ENCODE data around the gene CEMIP2.
A peak's percentile ranks its signal among the peaks of the same experiment; 100 is the strongest.

Gene CEMIP2

DNA sequence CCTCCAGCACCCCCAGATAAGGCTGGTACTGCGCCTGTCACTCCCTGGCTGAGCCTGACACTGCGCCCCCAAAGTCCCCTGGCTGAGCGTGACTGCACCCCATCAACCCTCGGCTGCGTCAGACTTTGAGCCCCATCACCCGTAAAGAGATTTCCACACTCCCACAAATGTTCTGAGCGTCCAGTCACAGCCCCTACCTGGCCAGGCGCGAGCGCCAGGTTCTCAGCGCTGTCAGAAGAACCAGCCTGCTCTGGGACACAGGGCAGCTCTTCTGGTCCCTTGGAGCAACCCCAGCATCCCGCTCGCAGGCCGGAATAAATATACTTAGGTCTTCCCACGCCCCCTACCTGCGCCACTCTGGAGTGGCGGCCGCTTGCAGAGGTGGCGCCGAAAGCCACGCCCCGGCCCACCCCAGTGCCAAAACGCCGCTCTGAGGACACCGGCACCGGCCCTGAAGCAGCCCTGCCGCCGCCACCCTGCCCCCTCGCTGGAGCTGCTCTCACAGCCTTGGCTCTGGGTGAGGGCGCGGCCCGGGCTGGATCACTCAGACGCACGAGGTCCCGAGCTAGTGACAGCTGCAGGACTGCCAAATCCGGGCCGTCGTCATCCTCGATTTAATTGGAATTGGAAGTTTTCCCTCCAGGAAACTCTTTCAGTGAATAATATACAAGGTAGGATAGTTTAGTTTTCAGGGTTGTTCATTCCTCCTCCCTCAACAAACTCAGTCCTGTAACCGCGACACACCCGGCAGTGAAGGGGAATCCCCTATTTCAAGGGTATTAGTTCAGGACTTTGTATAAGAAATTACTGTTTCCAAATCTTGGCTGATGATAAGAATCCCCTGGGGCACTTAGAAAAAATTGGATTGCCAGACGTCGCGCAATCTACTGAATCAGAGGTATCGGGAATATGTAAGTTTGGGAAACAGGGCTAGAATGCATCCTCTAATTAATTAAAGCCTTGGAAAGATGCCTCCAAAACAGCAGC lies 1.2 kb upstream of the CEMIP2 start:
- peak; percentile 60 for DNase-seq (ENCODE audit: low read depth)

DNA sequence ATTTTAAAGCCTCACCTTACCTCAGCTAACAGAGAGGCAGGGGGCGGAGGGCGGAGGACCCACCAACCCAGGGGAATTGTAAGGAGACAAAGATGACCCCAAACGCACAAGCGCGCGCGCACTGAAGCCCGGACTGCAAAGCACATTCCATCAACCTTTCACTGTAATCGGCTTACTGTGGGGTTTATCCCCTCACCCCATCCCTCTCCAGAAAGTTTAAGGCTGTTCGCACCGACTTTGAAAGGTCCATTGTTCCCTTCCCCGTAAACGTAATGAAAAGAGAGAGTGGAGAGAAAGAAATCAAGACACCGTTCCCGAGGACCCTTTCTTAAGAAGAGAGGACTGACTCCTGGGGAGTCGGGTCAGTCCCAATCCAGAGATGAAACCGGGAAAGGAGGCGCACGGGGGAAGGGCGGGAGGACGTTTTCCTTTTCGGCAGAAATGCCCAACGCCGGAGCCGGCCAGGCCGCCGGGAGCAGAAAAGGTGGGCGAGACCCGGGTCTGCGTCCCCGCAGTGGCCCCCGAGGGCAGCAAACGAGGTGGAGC lies 464 bp downstream of the CEMIP2 start:
- peak; percentile 55 for DNase-seq (ENCODE audit: low read depth)

DNA sequence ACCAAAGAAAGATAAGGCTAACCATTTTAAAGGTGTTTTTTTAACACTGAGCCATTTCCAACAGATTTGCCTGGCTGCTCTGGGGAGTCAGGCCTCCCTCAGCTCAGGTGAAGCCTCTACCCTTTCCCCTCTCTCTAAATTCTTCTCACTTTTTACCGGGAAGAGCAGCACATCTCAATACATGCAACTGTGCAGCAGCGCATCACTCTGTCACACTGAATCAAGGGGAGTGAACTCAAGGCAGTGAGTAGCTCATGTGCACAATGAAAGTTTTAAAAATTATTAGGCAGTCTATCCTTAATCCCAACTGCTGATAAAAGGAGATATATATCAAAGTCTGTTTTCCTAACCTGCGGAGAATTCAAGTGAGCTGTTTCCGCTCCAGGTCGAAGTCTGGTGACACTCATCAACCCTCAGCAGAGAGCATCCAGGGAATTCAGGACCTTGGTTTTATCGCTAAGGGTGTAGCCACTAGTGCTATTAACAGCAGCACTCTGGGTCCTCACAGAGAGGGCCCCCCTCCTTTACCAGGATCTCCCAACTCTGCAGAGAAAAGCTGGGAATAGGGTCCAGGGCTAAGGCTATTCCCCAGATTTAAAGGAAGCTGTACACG lies 1.0 kb downstream of the CEMIP2 start:
- peak; percentile 19 for DNase-seq (ENCODE audit: low read depth)

DNA sequence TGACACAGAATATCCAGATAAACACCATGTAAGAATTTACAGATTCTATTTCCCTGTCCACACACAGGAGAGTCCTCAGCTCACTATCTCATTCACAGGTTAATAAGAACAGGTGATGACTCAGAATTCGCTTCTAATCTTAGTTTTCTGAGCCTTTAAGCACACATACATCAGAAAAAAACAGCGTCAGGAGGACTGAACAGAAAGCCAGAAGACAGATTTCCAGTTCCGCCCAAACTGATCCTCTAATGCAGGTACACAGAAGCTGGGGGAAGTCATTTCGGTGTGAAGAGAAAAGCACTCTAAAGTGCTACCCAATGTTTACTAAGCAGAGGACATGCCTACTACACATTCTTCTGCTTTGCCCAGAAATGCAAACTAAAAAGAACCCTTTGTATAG lies 1.6 kb downstream of the CEMIP2 start:
- no peak for DNase-seq (ENCODE audit: low read depth)

DNA sequence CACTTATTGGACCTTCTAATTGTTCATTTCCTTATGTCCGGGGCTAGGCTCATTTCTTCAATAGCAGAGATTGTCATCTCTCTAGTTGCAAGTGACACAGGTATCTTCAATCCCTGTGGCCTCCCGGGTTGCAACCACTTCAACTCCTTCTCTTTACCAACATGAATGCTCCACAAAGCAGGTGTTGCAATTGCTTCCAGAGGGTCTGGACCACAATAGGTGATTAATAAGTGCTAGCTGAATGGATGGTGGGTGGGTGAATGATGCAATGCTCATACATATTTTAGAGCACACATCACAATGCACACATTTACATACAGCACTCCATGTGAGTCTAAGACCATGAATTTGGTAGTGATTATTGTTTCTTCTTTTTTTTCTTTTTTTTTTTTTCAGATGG lies 2.6 kb downstream of the CEMIP2 start:
- DNase-seq (ENCODE audit: low read depth), result peak; percentile 46

DNA sequence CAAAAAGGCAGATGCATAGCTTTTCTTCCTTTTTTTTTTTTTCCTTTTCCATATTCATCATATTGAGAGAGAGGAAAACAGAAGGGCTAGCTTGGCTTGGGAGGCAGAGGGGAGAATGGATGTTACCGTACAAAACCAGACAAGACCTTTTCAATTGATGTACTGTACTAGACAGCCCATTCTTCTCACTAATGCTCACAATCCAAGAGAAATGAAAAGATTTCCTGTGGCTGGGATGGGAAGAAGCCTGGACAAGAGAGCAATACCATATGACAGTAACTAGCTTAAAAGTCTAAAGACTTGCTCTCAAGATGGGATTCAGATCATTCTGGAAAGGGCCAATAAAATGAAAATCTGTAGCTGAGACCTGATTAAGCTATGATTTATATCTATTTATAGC lies 3.4 kb downstream of the CEMIP2 start:
- peak; percentile 27 for DNase-seq (ENCODE audit: low read depth)

DNA sequence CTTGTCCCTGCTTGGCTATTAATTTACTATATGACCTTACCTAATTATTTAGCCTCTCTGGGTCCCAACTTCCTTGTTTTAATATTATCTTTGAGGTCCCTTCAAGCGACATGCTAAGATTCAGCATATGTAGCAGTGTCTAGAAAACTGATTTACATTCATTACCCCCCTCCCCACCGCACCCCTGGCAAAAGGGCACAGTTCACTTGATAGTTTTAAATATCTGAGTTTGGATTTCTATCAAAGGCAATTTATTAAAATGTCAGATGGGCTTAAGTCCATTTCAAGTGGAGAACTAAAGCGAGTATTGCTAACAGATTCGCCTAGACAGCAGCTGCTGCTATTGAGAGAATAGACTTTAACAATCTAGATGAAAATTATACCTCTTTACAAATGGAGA lies 3.9 kb downstream of the CEMIP2 start:
- no peak for DNase-seq (ENCODE audit: low read depth)

DNA sequence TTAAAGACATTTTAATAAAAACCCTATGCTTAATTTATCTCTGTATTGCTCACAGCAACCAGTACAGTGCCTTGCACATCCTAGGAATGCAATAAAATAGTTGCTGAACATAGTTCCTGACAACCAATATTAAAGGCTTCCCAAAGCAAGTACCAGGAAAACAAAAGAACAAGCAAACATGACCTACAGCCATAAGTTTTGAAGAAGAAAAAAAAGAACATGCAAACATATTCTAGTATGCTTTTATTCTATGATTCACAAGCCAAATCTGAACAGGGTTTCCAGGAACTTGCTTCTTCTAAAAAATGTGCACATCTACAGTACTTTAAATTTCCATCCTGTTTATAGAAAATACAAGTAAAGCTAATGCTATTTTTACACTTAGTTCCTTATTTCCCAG lies 4.5 kb downstream of the CEMIP2 start:
- DNase-seq (ENCODE audit: low read depth), result peak; percentile 86

DNA sequence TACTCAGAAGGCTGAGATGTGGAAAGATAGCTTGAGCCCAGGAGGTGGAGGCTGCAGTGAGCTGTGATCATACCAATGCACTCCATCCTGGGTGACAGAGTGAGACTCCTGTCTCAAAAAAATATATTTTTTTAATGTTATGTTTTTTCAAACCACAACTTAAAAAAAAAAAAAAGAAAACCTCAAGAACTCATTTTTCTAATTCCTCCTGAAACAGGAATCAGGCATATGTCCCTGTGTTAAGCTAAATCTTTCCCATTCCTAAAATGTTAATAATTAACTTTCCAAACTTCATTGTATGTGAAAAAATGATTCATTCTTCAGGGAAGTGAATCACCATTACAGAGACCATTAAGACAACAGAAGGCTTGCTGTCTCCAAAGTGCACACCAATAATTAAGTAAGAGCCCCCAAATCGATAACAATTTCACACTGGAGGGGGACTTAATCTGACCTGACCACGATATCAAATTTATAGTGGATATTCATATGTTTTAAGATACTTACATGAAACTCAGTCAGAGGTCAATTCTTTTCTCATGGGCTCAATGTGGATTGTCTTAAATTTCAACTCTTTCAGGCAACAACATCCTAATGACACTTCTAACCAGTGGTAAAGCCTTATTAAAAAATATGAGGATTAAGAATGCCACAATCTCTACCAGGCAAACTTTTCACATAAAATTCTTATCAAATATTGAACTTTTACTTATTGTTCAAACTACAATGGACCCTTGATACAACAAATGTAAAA lies 5.2 kb downstream of the CEMIP2 start:
- DNase-seq (ENCODE audit: low read depth), result peak; percentile 93

DNA sequence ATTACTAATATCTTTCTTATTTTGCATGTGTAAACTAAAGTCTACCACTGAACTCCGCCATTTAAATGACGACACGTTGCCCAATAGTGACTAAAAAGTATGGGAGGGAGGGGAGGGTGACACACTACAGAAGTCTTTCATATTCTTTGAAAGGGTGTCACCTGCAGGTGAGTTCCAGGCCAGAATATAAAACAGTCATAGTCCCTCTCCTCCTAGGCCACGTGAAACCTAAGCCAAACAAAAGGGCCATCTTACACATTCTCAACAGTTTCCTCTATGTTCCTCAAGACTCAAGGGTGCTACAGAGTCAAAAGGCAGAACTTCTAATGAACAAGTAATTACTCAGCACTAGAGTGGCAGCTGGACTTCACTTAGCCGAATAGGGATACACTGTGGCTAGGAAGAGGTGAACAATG lies 6.4 kb downstream of the CEMIP2 start:
- no peak for DNase-seq (ENCODE audit: low read depth)

DNA sequence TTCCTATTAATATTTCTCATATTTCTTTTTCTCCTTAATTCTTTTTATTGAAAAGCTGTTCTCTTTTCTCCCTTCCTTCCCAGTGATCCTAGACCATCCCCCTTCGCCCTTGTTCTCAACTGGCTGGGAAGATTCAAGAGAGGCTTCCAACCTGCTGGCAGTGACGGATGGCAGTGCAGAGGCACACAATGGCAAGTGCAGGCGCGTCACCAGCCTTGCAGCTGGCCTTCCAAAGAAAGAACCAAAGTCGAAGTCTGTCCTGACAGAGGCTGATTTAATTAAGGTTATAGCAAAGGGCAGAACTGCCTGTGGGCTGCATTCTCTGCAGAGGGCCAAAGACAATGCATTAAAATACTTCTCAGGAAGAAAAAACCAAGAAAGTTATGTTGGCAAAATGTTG lies 7.4 kb downstream of the CEMIP2 start:
- DNase-seq (ENCODE audit: low read depth), result no peak

DNA sequence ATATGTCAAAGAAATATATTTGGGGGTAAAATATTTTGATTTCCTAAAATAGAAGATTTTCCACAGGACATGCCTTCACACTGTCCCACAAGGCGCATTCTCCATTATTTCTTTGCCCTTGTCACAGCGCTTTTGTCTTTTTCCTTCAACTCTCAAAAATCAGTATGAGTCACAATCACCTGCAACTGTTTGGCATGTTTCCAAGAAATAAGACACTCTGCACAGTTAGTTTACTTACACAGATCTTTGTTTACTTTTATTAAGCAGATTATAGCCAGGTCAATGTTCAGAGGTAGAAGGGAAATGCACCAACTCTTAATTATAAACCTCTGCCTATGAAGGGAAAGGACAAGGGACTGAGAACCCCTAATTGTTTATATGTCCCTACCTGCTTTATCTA lies 9.5 kb downstream of the CEMIP2 start:
- no peak for DNase-seq (ENCODE audit: low read depth)

DNA sequence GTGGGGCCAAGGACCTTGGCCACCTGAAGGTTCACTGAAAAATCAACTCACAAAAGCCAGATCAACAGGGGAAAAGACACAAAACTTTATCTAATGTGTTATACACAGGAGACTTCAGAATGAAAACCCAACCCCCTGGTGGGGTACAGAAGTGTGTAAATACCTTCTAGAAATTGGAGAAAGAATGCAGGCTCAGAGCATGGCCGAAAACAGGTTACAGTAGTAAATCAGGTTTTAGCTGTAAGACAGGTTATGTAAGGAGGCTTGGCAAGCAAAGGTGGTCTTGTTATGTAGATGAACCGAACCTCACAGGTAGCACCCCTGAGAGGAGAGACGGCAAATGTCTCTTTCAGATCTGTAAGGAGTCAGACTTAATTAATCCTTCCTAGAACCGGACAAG lies 10.0 kb downstream of the CEMIP2 start:
- no peak for DNase-seq (ENCODE audit: low read depth)

DNA sequence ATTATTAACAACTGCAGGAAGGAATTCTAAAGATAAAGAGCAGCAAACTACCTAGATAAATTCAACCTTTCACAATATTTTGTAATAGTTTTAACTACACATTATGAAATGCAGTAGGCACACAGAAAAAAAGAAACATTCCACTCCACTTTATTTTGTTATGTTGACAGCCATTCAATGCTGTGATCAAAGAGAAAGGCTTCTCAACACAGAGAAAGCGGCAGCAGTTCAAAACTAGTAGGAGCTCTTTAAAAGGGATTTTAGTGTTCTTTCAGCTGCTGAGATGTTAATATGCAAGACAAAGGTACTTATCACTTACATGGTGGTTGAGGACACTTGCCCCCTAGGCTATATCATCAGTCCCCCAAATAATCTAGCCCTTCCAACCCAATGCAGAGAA lies 11.6 kb downstream of the CEMIP2 start:
- DNase-seq (ENCODE audit: low read depth), result no peak

DNA sequence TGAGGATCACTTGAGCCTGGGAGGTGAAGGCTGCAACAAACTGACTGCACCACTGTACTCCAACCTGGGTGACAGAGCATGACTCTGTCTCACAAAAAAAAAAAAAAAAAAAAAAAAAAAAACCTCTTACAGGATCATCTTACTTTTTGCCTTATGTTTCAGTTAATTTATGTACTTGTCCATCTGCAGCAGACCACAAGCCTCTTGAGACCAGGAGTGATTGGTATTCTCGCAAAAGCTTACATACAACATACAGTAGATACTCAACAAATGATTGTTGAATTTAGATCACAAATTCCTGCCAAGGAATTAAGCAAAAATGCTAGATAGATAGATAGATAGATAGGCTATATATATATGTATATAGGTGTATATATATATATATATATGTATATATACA lies 12.4 kb downstream of the CEMIP2 start:
- DNase-seq (ENCODE audit: low read depth), result peak; percentile 29

DNA sequence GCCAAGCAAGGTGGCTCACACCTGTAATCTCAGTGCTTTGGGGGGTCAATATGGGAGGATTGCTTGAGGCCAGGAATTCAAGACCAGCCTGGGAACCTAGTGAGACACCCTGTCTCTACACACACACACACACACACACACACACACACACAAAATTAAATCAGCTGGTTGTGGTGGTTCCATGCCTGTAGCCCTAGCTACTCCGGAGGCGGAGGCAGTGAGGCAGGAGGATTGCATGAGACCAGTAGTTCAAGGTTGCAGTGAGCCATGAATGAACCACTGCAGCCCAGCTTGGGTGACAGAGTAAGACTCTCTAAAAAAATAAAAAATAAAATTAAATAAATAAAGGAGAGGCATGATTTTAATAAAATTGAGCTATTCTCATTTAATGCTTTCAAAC lies 13.1 kb downstream of the CEMIP2 start:
- no peak for DNase-seq (ENCODE audit: low read depth)

DNA sequence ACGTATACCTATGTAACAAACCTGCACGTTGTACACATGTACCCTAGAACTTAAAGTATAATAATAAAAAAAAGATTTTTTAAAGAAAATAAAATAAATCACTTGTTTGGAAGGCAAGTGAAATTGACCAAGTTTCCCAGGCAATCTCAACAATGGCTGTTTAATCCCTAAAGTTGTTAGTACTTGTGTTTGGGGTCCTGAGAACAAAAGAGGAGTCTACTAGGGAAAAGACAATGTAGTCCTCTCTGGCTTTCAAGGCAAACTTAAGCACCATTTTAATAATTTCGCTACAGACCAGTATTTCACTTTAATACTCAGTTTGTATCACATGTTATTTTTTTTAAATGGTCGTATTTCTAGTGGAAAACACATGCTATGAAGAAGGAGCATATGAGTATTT lies 14.2 kb downstream of the CEMIP2 start:
- DNase-seq (ENCODE audit: low read depth), result no peak

DNA sequence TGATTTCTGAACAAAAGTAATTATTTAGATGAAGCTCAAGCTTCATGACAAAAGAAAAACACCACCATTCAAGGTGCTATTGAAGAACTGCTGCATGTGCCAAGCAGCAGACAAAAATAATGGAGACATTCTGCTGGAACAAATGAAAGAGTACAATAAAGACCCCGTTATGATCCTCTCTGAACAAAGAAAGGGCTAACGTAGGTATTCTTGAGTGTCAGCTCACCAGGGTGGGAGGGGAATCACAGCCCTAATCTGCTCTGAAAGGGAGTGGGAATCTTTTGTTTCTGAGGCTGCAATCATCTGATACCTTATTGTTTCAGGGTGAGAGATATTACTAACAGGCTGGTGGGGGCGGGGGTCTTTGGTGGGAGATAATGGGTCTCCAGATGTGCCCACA lies 15.4 kb downstream of the CEMIP2 start:
- DNase-seq (ENCODE audit: low read depth), result no peak

DNA sequence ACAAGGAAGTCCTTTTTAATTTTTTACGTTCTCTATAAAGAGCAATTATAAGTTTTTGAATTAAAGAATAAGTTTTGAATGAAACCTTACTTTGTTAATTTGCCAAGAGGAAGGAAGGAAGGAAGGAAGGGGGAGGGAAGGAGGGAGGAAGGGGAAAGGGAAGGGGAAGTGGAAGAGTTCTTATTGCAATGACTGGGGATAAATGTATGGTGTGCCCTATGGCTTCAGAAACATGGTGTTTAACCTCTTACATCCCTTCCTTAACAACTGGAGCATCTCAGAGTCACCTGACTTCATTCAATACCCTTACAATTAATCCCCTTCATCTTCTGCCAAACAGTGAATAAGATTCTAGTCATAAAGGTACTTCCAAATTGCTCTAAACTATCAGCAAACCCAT lies 16.0 kb downstream of the CEMIP2 start:
- DNase-seq (ENCODE audit: low read depth), result no peak

DNA sequence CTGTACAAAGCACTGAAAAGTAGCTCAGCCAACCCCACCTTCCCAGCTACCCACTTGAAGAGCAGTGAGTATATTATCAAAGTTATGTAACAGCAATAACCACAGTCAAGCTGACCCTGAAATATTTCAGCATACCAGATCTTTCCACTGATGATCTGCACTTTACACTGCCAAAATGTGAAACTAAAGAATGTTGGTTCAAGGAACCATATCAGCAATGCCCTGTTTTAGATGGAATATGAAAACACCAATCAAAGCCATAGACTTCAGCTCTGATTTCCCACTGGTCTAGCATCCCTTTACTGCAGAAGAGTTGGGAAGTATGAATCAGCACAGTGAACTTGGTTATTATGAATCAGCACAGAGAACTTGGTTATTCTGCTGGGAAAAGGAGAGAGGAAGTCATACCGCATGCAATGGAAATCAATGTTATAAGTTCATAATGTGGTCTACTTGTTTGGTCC lies 20.0 kb downstream of the CEMIP2 start:
- DNase-seq (ENCODE audit: low read depth), result peak; percentile 82

DNA sequence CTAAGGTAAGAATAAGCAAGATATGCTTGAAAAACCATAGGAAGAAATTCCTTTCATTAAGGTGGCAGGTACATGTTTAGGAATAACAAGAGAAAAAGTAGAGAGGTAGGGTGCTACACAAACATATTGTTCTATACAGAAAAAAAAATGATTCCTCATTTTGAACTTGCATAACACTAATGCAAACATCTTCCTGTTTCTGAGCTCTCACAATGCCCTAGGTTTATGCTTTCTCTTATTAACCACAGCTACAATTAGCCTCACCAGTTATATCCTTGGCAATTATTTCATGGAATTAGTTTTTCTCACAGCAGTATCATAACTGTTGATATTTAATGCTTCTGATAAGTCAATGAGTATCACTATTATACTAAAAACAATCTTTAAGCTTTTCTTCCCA lies 20.7 kb downstream of the CEMIP2 start:
- no peak for DNase-seq (ENCODE audit: low read depth)

DNA sequence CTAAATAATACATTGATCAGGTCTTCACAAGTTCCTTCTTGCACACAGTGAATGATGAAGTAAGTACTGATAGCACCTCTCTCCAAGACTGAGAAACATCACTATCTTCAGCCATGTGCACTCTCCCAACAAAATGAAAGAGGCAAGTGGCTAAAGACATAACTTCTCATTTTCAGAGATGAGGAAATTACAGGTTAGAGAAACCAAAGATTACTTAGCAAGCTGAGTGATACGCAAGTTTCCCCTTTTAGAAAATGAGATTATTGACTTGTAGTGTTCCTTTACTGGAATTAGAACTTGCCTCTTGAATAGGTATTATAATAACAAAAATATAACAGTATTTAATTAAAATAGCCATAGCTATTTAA lies 21.6 kb downstream of the CEMIP2 start:
- no peak for DNase-seq (ENCODE audit: low read depth)
